CD4-positive, alpha-beta T cell (primary cell): ENCODE data around the gene LMO7. TPM values are rescaled to one million over a fixed set of nuclear protein-coding genes. Genes with fewer than 3 reads are reported as not detected.

Experiments used
- ATAC-seq: fragments of 200-7000 bp; cut with Tn5 transposase; one replicate; pipeline ENCODE4 v1.10.0; 2022; ENCODE audit warnings: mild to moderate bottlenecking; ENCODE audit not compliant: poor library complexity
- CTCF ChIA-PET: fragments of 350-600 bp; sonication (Branson Sonifier 250); formaldehyde crosslinking; loops from one replicate; lab custom pipeline; 2021; ENCODE audit warnings: antibody characterized with exemption, inconsistent platforms; lab: Charles Lee
- POLR2A ChIA-PET: fragments of 350-600 bp; sonication (Branson Sonifier 250); formaldehyde crosslinking; loops from one replicate; lab custom pipeline; 2021; ENCODE audit warnings: antibody characterized with exemption, inconsistent platforms; lab: Charles Lee
- DNase-seq, 14 experiments: peaks; one replicate each; pipeline ENCODE4 v3.0.0-alpha.2; 2013 to 2020; ENCODE audit warnings: mixed read lengths in 2 of 14
- H3K27ac ChIP-seq, 2 donors: one replicate each; pipeline versions ENCODE4 v1.5.1 to v1.7.0; 2013; ENCODE audit warnings: low read length in 2 of 2, low read depth in 1 of 2, mild to moderate bottlenecking in 1 of 2
- H3K27me3 ChIP-seq, 2 experiments: 1 replicate in 1 of 2; 2 replicates in 1 of 2; pipeline versions ENCODE4 v1.6.1 to v1.7.0; 2013; ENCODE audit warnings: low read length in 2 of 2, control low read depth in 1 of 2, mild to moderate bottlenecking in 1 of 2, moderate library complexity in 1 of 2; ENCODE audit not compliant: insufficient read depth in 2 of 2, control insufficient read depth in 1 of 2
- H3K36me3 ChIP-seq: one replicate; pipeline ENCODE4 v1.6.1; 2013; ENCODE audit warnings: low read length, control low read depth; ENCODE audit not compliant: insufficient read depth
- H3K4me1 ChIP-seq: one replicate; pipeline ENCODE4 v1.6.1; 2013; ENCODE audit warnings: low read length, control low read depth; ENCODE audit not compliant: insufficient read depth
- H3K4me3 ChIP-seq: one replicate; pipeline ENCODE4 v1.5.1; 2013; ENCODE audit warnings: mild to moderate bottlenecking, low read length, moderate library complexity
- H3K9me3 ChIP-seq, 2 experiments: 1 replicate in 1 of 2; 2 replicates in 1 of 2; pipeline versions ENCODE4 v1.6.1 to v1.7.0; 2013; ENCODE audit warnings: low read length in 2 of 2, mild to moderate bottlenecking in 2 of 2, control low read depth in 1 of 2, moderate library complexity in 1 of 2; ENCODE audit not compliant: control insufficient read depth in 1 of 2, insufficient read depth in 1 of 2
- H3K27ac Mint-ChIP-seq: one replicate; pipeline ENCODE4 v1.8.0; 2020; ENCODE audit warnings: mixed read lengths
- H3K27me3 Mint-ChIP-seq: one replicate; pipeline ENCODE4 v1.8.0; 2021; ENCODE audit warnings: mixed read lengths
- H3K36me3 Mint-ChIP-seq: one replicate; pipeline ENCODE4 v1.8.0; 2021; ENCODE audit warnings: low read depth, mixed read lengths
- H3K4me1 Mint-ChIP-seq: one replicate; pipeline ENCODE4 v1.8.0; 2021; ENCODE audit warnings: low read depth, mixed read lengths
- H3K4me3 Mint-ChIP-seq: one replicate; pipeline ENCODE4 v1.8.0; 2020; ENCODE audit warnings: mild to moderate bottlenecking, mixed read lengths
- H3K9me3 Mint-ChIP-seq: one replicate; pipeline ENCODE4 v1.8.0; 2020; ENCODE audit warnings: mixed read lengths
- CTCF ChIP-seq: fragments of 200-600 bp; IDR thresholded peaks from one replicate; pipeline ENCODE4 v1.8.0; 2022; ENCODE audit warnings: antibody characterized with exemption, mild to moderate bottlenecking
- intact Hi-C, 2 experiments: fragments of 100-400 bp; cut with DNase I in 1 of 2; cut with micrococcal nuclease in 1 of 2; formaldehyde crosslinking; loops; one replicate each; pipeline versions ENCODE4 v1.15.1 to v1.9.0; 2023 to 2025; cut with DNase I, micrococcal nuclease
- total RNA-seq, 174 experiments: library from RNA in 2 of 174; stranded (reverse) in 2 of 174; gene quantifications; one replicate each; pipeline ENCODE4 v1.2.3 and lab custom pipeline; 2021 to 2026

Gene LMO7
- total RNA-seq, 2 experiments from 2014 or later: 35.2 to 36.3 TPM

- POLR2A ChIA-PET: interaction anchor here (4.9 kb wide), 1 partner anchor 40 kb away, joined by 76 read pairs; no protein-coding TSS in a partner anchor
- intact Hi-C loops: loop anchor here in 1 of 2 experiments (5.0 kb wide), 1 partner anchor 104 kb away; no protein-coding TSS in a partner anchor
- no peak for ATAC-seq
- Mint-ChIP-seq H3K4me3 (no peak overlapping the region), H3K4me1 (peaks cover 49% of the 10 kb centered on the region), H3K36me3 (peaks cover 75% of the 10 kb centered on the region), H3K9me3 (no peaks in the 10 kb centered on the region), H3K27ac (peak overlapping the region; percentile 82), H3K27me3 (no peaks in the 10 kb centered on the region)
- Histone ChIP-seq H3K27ac (no peak overlapping the region), H3K27me3 (no peaks in the 10 kb centered on the region), H3K4me3 (no peak overlapping the region), H3K4me1 (peaks cover 9% of the 10 kb centered on the region), H3K9me3 (no peaks in the 10 kb centered on the region), H3K36me3 (peaks cover 3% of the 10 kb centered on the region)
- TF ChIP-seq CTCF: no peak
- no peak for DNase-seq
- CTCF ChIA-PET: no interaction called here
Measured at GRCh38 chr13:75801388-75801945, 165.3 kb downstream of the LMO7 start.

- peaks cover 71% of the 10 kb centered on the region for H3K36me3 Mint-ChIP-seq
- Histone ChIP-seq H3K27me3 (no peaks in the 10 kb centered on the region), H3K4me1 (peaks cover 9% of the 10 kb centered on the region), H3K27ac (peak overlapping the region in 1 of 2 donors; percentile 5), H3K36me3 (peaks cover 3% of the 10 kb centered on the region), H3K4me3 (no peak overlapping the region), H3K9me3 (no peaks in the 10 kb centered on the region)
- ChIA-PET POLR2A (interaction anchor here (1.4 to 4.9 kb wide), 2 partner anchors 13 to 40 kb away, joined by 4 to 76 read pairs; no protein-coding TSS in a partner anchor), CTCF (no interaction called here)
- intact Hi-C loops: loop anchor here in 1 of 2 experiments (5.0 kb wide), 1 partner anchor 105 kb away; no protein-coding TSS in a partner anchor
- TF ChIP-seq CTCF: no peak
- peaks cover 49% of the 10 kb centered on the region for H3K4me1 Mint-ChIP-seq
- ATAC-seq (no peak), DNase-seq (peak in 1 of 14 experiments; percentile 11)
- H3K9me3 Mint-ChIP-seq: no peaks in the 10 kb centered on the region
- peak overlapping the region; percentile 82 for H3K27ac Mint-ChIP-seq
- no peaks in the 10 kb centered on the region for H3K27me3 Mint-ChIP-seq
- H3K4me3 Mint-ChIP-seq: no peak overlapping the region
Measured at GRCh38 chr13:75802161-75802560, 166.0 kb downstream of the LMO7 start.

GRCh38 chr13:75803164-75803611, 167.1 kb downstream of the LMO7 start:
- no peaks in the 10 kb centered on the region for H3K27me3 ChIP-seq
- H3K27ac Mint-ChIP-seq: peak overlapping the region; percentile 82
- H3K4me3 ChIP-seq: no peak overlapping the region
- intact Hi-C loops: loop anchor here in 1 of 2 experiments (1.0 to 5.0 kb wide), 2 partner anchors 43 to 106 kb away; no protein-coding TSS in a partner anchor
- H3K4me1 ChIP-seq: peaks cover 9% of the 10 kb centered on the region
- no peaks in the 10 kb centered on the region for H3K9me3 ChIP-seq
- H3K36me3 Mint-ChIP-seq: peaks cover 69% of the 10 kb centered on the region
- H3K4me3 Mint-ChIP-seq: peak overlapping the region; percentile 31
- H3K36me3 ChIP-seq: peaks cover 3% of the 10 kb centered on the region
- CTCF ChIA-PET: no interaction called here
- peaks cover 49% of the 10 kb centered on the region for H3K4me1 Mint-ChIP-seq
- DNase-seq (peak in 12 of 14 experiments; percentile 1 to 57 (median 29)), ATAC-seq (peak; percentile 99)
- peak overlapping the region; percentile 5 to 35 for H3K27ac ChIP-seq
- TF ChIP-seq CTCF: no peak
- POLR2A ChIA-PET: interaction anchor here (1.0 to 4.9 kb wide), 7 partner anchors 11 to 105 kb away, joined by 3 to 76 read pairs (median 4); no protein-coding TSS in a partner anchor
- no peaks in the 10 kb centered on the region for H3K27me3 Mint-ChIP-seq
- H3K9me3 Mint-ChIP-seq: no peaks in the 10 kb centered on the region
